Lung (tissue), 12 donors: ENCODE results near the gene LRRC25. TPM values are rescaled to one million over a fixed set of nuclear protein-coding genes. Genes with fewer than 3 reads are reported as not detected.
"Not testable (repeated sequence)": the region's sequence is repeated elsewhere in the genome, so short reads cannot be mapped to it uniquely, and the experiment has no call there.

Source experiments
- ATAC-seq: fragments of 200-7000 bp; cut with Tn5 transposase; one replicate; pipeline ENCODE4 v1.9.1; 2020; ENCODE audit warnings: moderate number of reproducible peaks; ENCODE audit not compliant: insufficient read depth, low FRiP score
- DNase-seq, 3 donors: peaks; one replicate each; pipeline ENCODE4 v3.0.0-alpha.2; 2013 to 2017
- H3K27ac ChIP-seq, 2 donors: one replicate each; pipeline ENCODE4 v1.5.1; 2013; ENCODE audit warnings: mild to moderate bottlenecking in 2 of 2, moderate library complexity in 2 of 2, control low read depth in 1 of 2, inconsistent platforms in 1 of 2, low read depth in 1 of 2, low read length in 1 of 2
- H3K27me3 ChIP-seq, 3 donors: one replicate each; pipeline ENCODE4 v1.5.1; 2013; ENCODE audit warnings: low read length in 2 of 3; ENCODE audit not compliant: control insufficient read depth in 3 of 3, insufficient read depth in 3 of 3
- H3K36me3 ChIP-seq, 4 donors: one replicate each; pipeline ENCODE4 v1.5.1; 2013; ENCODE audit warnings: low read length in 4 of 4, mild to moderate bottlenecking in 1 of 4, moderate library complexity in 1 of 4; ENCODE audit not compliant: control insufficient read depth in 4 of 4, insufficient read depth in 4 of 4
- H3K4me1 ChIP-seq, 5 donors: one replicate each; pipeline ENCODE4 v1.5.1; 2013; ENCODE audit warnings: low read length in 5 of 5, mild to moderate bottlenecking in 2 of 5, moderate library complexity in 1 of 5; ENCODE audit not compliant: control insufficient read depth in 5 of 5, insufficient read depth in 5 of 5
- H3K4me3 ChIP-seq: one replicate; pipeline ENCODE4 v1.5.1; 2013; ENCODE audit warnings: mild to moderate bottlenecking, control low read depth, moderate library complexity
- H3K9ac ChIP-seq, 2 donors: one replicate each; pipeline ENCODE4 v1.5.1; 2013; ENCODE audit warnings: low read length in 2 of 2, control low read depth in 1 of 2; ENCODE audit not compliant: insufficient read depth in 1 of 2
- H3K9me3 ChIP-seq, 4 donors: one replicate each; pipeline ENCODE4 v1.5.1; 2013; ENCODE audit warnings: low read length in 3 of 4, mild to moderate bottlenecking in 1 of 4, moderate library complexity in 1 of 4; ENCODE audit not compliant: control insufficient read depth in 4 of 4, insufficient read depth in 3 of 4
- CTCF ChIP-seq: IDR thresholded peaks from 2 replicates; pipeline ENCODE4 v1.5.1; 2012; ENCODE audit warnings: mild to moderate bottlenecking; ENCODE audit errors: control extremely low read depth, extremely low read depth
- WGBS, 2 donors: extraction: QIAGEN DNeasy Blood & Tissue Kit; methylation state at CpG; one replicate each; pipeline ENCODE4 v1.1.7; 2013; 5-methylcytosine and 5-hydroxymethylcytosine counted together
- polyA plus RNA-seq, 2 donors: library from polyadenylated mRNA; stranded (reverse); fragments of 200-250 nt; gene quantifications; one replicate each; pipeline ENCODE4 v1.2.1, GENCODE V29; 2013
- total RNA-seq, 2 donors: library from RNA; depleted of rRNA in 1 of 2; stranded (reverse); fragments of >200 nt in 1 of 2; gene quantifications; one replicate each; pipeline ENCODE4 v1.2.1, GENCODE V29; 2014 to 2021
- donor health status: control.
- donor health status: control.
- donor health status: Bipolar disorder and iron deficiency.
- donor health status: healthy.
- donor health status: DM: yes; HTN: yes; CAD: no.

The LRRC25 gene
- total and polyA plus RNA-seq, 4 donors: 8.5 to 119 (median 27.0) TPM

- Histone ChIP-seq H3K27ac (peak overlapping the region in 1 of 2 donors; percentile 37), H3K9me3 (peaks cover 0 to 6% (median 0%) of the 10 kb centered on the region in 4 donors), H3K4me1 (peaks cover 0 to 11% (median 4%) of the 10 kb centered on the region in 5 donors), H3K27me3 (peaks cover 0 to 11% (median 3%) of the 10 kb centered on the region in 3 donors), H3K36me3 (peaks cover 0 to 10% (median 0%) of the 10 kb centered on the region in 4 donors), H3K4me3 (no peak overlapping the region), H3K9ac (no peak overlapping the region)
- no peak for ATAC-seq
- DNase-seq: no peak
- no peak for TF ChIP-seq CTCF
- 94% methylated on average over 3 of the region's 3 CpGs for WGBS, 2 donors
These were observed 12.1 kb downstream of the LRRC25 start for GRCh38 chr19:18385359-18385674.

DNA sequence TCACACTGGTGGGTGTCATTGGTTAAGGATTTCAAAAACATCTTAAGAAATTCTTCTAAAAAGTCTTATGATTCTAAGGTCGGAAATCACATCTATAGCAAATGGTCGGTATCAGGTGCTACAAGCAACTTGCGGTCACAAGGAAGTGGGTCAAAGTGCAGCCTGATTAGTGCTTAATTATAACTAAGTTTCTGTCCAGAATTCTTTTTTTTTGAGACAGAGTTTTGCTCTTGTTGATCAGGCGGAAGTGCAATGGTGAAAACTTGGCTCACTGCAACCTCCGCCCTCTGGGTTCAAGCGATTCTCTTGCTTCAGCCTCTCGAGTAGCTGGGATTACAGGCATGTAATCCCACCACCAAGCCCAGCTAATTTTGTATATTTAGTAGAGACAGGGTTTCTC is 12.6 kb downstream of the LRRC25 start:
- no peak for TF ChIP-seq CTCF
- ATAC-seq (no peak), DNase-seq (no peak)
- no peak overlapping the region for H3K4me3 ChIP-seq
- peaks cover 0 to 6% (median 0%) of the 10 kb centered on the region in 4 donors for H3K9me3 ChIP-seq
- peaks cover 0 to 10% (median 0%) of the 10 kb centered on the region in 4 donors for H3K36me3 ChIP-seq
- no peak overlapping the region for H3K9ac ChIP-seq
- 76 to 82% methylated on average over 7 of the region's 7 CpGs for WGBS, 2 donors
- peaks cover 0 to 11% (median 3%) of the 10 kb centered on the region in 3 donors for H3K27me3 ChIP-seq
- no peak overlapping the region for H3K27ac ChIP-seq
- peaks cover 0 to 13% (median 4%) of the 10 kb centered on the region in 5 donors for H3K4me1 ChIP-seq

DNA sequence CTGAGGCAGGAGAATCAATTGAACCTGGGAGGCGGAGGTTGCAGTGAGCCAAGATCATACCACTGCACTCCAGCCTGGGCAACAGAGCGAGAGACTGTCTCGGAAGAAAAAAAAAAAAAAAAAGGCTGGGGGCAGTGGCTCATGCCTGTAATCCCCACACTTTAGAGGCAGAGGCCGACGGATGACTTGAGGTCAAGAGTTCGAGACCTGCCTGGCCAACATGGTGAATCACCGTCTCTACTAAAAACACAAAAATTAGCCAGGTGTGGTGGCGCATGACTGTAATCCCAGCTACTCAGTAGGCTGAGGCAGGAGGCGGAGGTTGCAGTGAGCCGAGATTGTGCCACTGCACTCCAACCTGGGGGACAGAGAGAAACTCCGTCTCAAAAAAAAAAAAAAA is 13.8 kb downstream of the LRRC25 start:
- WGBS, 2 donors: 94 to 95% methylated on average over 11 of the region's 11 CpGs
- H3K9ac ChIP-seq, DNase-seq, H3K4me3 ChIP-seq, H3K27ac ChIP-seq, H3K9me3 ChIP-seq, ATAC-seq, H3K27me3 ChIP-seq, H3K36me3 ChIP-seq: not testable (repeated sequence)
- peaks cover 0 to 12% (median 4%) of the 10 kb centered on the region in 5 donors for H3K4me1 ChIP-seq

DNA sequence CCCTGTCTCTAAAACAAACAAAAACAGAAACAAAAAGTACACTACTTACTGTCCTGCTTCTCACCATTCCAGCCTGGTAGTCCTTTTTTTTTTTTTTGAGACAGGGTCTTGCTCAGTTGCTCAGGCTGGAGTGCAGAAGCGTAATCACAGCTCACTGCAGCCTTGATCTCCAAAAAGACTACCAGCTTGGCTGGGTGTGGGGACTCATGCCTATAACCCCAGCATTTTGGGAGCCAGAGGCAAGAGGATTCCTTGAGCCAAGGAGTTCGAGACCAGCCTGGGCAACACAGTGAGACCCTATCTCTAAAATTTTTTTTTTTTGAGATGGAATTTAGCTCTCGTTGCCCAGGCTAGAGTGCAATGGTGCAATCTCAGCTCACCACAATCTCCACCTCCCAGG is 16.6 kb downstream of the LRRC25 start:
- Histone ChIP-seq H3K27me3 (peaks cover 0 to 3% (median 3%) of the 10 kb centered on the region in 3 donors), H3K4me3 (no peak overlapping the region), H3K4me1 (peaks cover 0 to 5% (median 0%) of the 10 kb centered on the region in 5 donors), H3K9ac (no peak overlapping the region), H3K36me3 (no peaks in the 10 kb centered on the region), H3K9me3 (no peaks in the 10 kb centered on the region), H3K27ac (peak overlapping the region in 1 of 2 donors; percentile 44)
- TF ChIP-seq CTCF: no peak
- ATAC-seq (no peak), DNase-seq (no peak)
- 77 to 83% methylated on average over 3 of the region's 3 CpGs for WGBS, 2 donors
